OCI-LY7 (cell line): ENCODE measurements around the gene ADAMTS20. TPM values are rescaled to one million over a fixed set of nuclear protein-coding genes. Genes with fewer than 3 reads are reported as not detected.

Source experiments
- BruUV-seq: library from RNA; stranded (reverse); fragments of 400-500 nt; replicated peaks from 2 replicates; lab custom pipeline; 2021; lab: Mats Ljungman, UMichigan
- CTCF ChIA-PET: fragments of 300-600 bp; sonication (Branson Sonifier 250); formaldehyde crosslinking; loops from one replicate; lab custom pipeline; 2022; ENCODE audit warnings: antibody characterized with exemption; ENCODE audit not compliant: unreplicated experiment; lab: Charles Lee
- POLR2A ChIA-PET: fragments of 300-600 bp; sonication (Branson Sonifier 250); formaldehyde crosslinking; loops from one replicate; lab custom pipeline; 2022; ENCODE audit warnings: antibody characterized with exemption; lab: Charles Lee
- DNase-seq: peaks from one replicate; pipeline ENCODE4 v3.0.0-alpha.2; 2015; ENCODE audit warnings: low spot score
- H2AFZ ChIP-seq: fragments of 200-600 bp; sonication (generic), shearing (Covaris generic); 2 replicates; pipeline ENCODE4 v1.6.1; 2014; ENCODE audit warnings: mild to moderate bottlenecking, antibody characterized with exemption, low read length, moderate library complexity
- H3K27ac ChIP-seq: fragments of 200-600 bp; sonication (generic); 2 replicates; pipeline ENCODE4 v1.5.1; 2014; ENCODE audit warnings: mixed run types, low read depth, mild to moderate bottlenecking, moderate library complexity, low read length, inconsistent platforms; ENCODE audit not compliant: poor library complexity, severe bottlenecking
- H3K36me3 ChIP-seq: fragments of 200-600 bp; sonication (generic); 2 replicates; pipeline ENCODE4 v1.6.1; 2014; ENCODE audit warnings: mild to moderate bottlenecking, antibody characterized with exemption, low read length, moderate library complexity, mixed read lengths; ENCODE audit not compliant: insufficient read depth
- H3K4me1 ChIP-seq: fragments of 200-600 bp; sonication (generic); 2 replicates; pipeline ENCODE4 v1.5.1; 2014; ENCODE audit warnings: mild to moderate bottlenecking, low read length; ENCODE audit not compliant: insufficient read depth, poor library complexity, severe bottlenecking
- H3K4me2 ChIP-seq: fragments of 200-600 bp; sonication (generic); 2 replicates; pipeline ENCODE4 v1.6.1; 2014; ENCODE audit warnings: mild to moderate bottlenecking, low read length
- H3K4me3 ChIP-seq: fragments of 200-600 bp; sonication (generic); 2 replicates; pipeline ENCODE4 v1.5.1; 2014; ENCODE audit warnings: mild to moderate bottlenecking, low read depth, low read length; ENCODE audit not compliant: poor library complexity, severe bottlenecking
- H3K79me2 ChIP-seq: fragments of 200-600 bp; sonication (generic); 2 replicates; pipeline ENCODE4 v1.6.1; 2016; ENCODE audit warnings: low read depth, mild to moderate bottlenecking, low read length, moderate library complexity, mixed read lengths; ENCODE audit not compliant: insufficient read depth
- H3K9me2 ChIP-seq: fragments of 200-600 bp; sonication (generic); 2 replicates; pipeline ENCODE4 v1.6.1; 2016; ENCODE audit warnings: mild to moderate bottlenecking, low read length, mixed read lengths; ENCODE audit not compliant: insufficient read depth
- H3K9me3 ChIP-seq: fragments of 200-600 bp; sonication (generic); 2 replicates; pipeline ENCODE4 v1.6.1; 2014; ENCODE audit warnings: mild to moderate bottlenecking, mixed run types, low read length, mixed read lengths
- H4K20me1 ChIP-seq: fragments of 200-600 bp; sonication (generic); 2 replicates; pipeline ENCODE4 v1.6.1; 2014; ENCODE audit warnings: mild to moderate bottlenecking, antibody characterized with exemption, low read length, moderate library complexity, mixed read lengths; ENCODE audit not compliant: insufficient read depth
- CTCF ChIP-seq: fragments of 200-600 bp; sonication (generic); conservative IDR thresholded peaks from 2 replicates; pipeline ENCODE4 v1.5.1; 2014; ENCODE audit warnings: mild to moderate bottlenecking, antibody characterized with exemption, low read length, moderate library complexity, mixed read lengths
- EZH2phosphoT487 ChIP-seq: fragments of 200-600 bp; sonication (generic); IDR thresholded peaks from 2 replicates; pipeline ENCODE4 v1.6.1; 2018; ENCODE audit warnings: low read depth, borderline replicate concordance, mild to moderate bottlenecking, mixed run types, antibody characterized with exemption, low read length, moderate library complexity, mixed read lengths
- intact Hi-C: fragments of 100-400 bp; cut with micrococcal nuclease; formaldehyde crosslinking; loops from one replicate; pipeline ENCODE4 v1.10.0; 2022; ENCODE audit not compliant: unreplicated experiment
- total RNA-seq, 2 experiments: library from RNA; depleted of rRNA in 1 of 2; stranded (reverse); fragments of >200 nt in 1 of 2; shearing (Covaris generic) in 1 of 2; gene quantifications; 2 replicates each; pipeline ENCODE4 v1.2.3, GENCODE V29; 2014 to 2022

The ADAMTS20 gene
- total RNA-seq, 2 experiments from 2014 or later: not detected

DNA sequence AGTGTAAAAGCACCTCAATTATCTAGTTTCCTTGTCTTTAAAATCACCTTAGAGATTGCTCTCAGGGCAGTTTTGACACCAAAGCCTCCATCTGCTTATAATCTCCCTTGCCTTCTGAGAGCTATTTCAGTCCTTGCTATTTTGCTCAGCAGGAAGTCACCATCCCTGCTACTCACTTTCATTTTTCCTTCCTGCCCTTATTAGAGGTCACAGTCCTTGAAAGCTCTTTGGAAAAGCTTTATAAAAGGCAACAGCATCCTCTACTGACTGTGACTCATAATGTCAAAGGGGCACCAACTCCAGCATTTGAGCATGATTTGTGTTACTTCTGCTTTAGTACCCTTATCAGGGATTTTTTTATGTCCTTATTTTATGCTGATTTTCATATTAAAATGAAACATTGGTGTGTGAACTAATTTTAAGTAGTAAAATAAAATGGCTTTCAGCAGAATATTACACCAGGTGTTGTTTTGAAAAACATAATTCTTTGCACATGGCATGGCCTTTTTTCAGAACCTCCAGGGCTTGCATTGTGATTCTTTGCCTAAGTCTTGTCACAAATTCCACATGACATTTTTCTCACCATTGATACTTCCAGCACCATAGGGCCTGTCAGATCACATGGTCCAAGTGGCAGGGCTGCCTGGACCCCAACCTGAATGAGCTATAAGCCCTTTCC lies 213.0 kb downstream of the ADAMTS20 start:
- TF ChIP-seq CTCF: 0 out of 2 replicates have a peak, but pooled peaks have one; percentile 25
- TF ChIP-seq EZH2phosphoT487: no peak
- H4K20me1 ChIP-seq: no peaks in the 10 kb centered on the region
- CTCF ChIA-PET: no interaction called here
- POLR2A ChIA-PET: interaction anchor here (0.6 to 2.4 kb wide), 3 partner anchors 11 to 1342 kb away, joined by 3 to 7 read pairs (median 3); no protein-coding TSS in a partner anchor
- no peaks in the 10 kb centered on the region for H3K4me1 ChIP-seq
- DNase-seq: no peak
- no peak overlapping the region for H3K27ac ChIP-seq
- H3K79me2 ChIP-seq: no peaks in the 10 kb centered on the region
- H3K4me2 ChIP-seq: no peak overlapping the region
- H3K9me2 ChIP-seq: no peaks in the 10 kb centered on the region
- intact Hi-C loops: no loop called here
- BruUV-seq: no TSS peak
- H3K9me3 ChIP-seq: no peaks in the 10 kb centered on the region
- H3K4me3 ChIP-seq: no peak overlapping the region
- H3K36me3 ChIP-seq: no peaks in the 10 kb centered on the region
- H2AFZ ChIP-seq: no peak overlapping the region

GRCh38 chr12:43337571-43338444 lies 214.2 kb downstream of the ADAMTS20 start:
- no peak overlapping the region for H3K4me2 ChIP-seq
- no peaks in the 10 kb centered on the region for H3K36me3 ChIP-seq
- intact Hi-C loops: no loop called here
- no peaks in the 10 kb centered on the region for H3K9me3 ChIP-seq
- H2AFZ ChIP-seq: no peak overlapping the region
- TF ChIP-seq EZH2phosphoT487: no peak
- no peak for TF ChIP-seq CTCF
- POLR2A ChIA-PET: interaction anchor here (2.4 kb wide), 1 partner anchor 9 kb away, joined by 7 read pairs; no protein-coding TSS in a partner anchor
- no peaks in the 10 kb centered on the region for H3K4me1 ChIP-seq
- no peaks in the 10 kb centered on the region for H4K20me1 ChIP-seq
- CTCF ChIA-PET: no interaction called here
- no peaks in the 10 kb centered on the region for H3K9me2 ChIP-seq
- H3K79me2 ChIP-seq: no peaks in the 10 kb centered on the region
- no peak overlapping the region for H3K27ac ChIP-seq
- no TSS peak for BruUV-seq
- no peak for DNase-seq
- no peak overlapping the region for H3K4me3 ChIP-seq
